H1 (cell line): ENCODE results near the gene BNC2. TPM values are rescaled to one million over a fixed set of nuclear protein-coding genes. Genes with fewer than 3 reads are reported as not detected.

Source experiments
- HDAC6 ChIP-seq: IDR thresholded peaks from one replicate; pipeline ENCODE4 v1.7.1; 2012; ENCODE audit warnings: low read depth, mild to moderate bottlenecking, inconsistent platforms, low read length, moderate library complexity
- RAD21 ChIP-seq, 2 experiments: IDR thresholded peaks in 1 of 2; conservative IDR thresholded peaks in 1 of 2; 2 replicates each; pipeline ENCODE4 v1.6.1; 2011; ENCODE audit warnings: low read depth in 2 of 2, low read length in 2 of 2, improper control_type of control experiment in 1 of 2, inconsistent platforms in 1 of 2, mild to moderate bottlenecking in 1 of 2, moderate library complexity in 1 of 2
- polyA plus RNA-seq, 7 experiments: library from polyadenylated mRNA; depleted of rRNA in 3 of 7; stranded (reverse) in 5 of 7; unstranded in 2 of 7; fragments of >200 nt in 5 of 7; fragments of 200-250 nt in 2 of 7; gene quantifications; 1 replicate in 5 of 7; 2 replicates in 1 of 7; 4 replicates in 1 of 7; pipeline versions ENCODE4 v1.2.1 to v1.2.3, GENCODE V29; 2011 to 2013; ENCODE audit warnings: missing spikeins in 2 of 7, mixed read lengths in 2 of 7
- total RNA-seq: library from RNA; stranded (reverse); fragmentation: NEBNext Ultra II Directional; extraction: Animal tissue kit (Norgen Biotek cat#: 25700); gene quantifications from 2 replicates; pipeline ENCODE4 v1.2.1, GENCODE V29; 2021

BNC2 gene
- total and polyA plus RNA-seq, 2 of the 8 experiments (the other 6 are each of a cell fraction or from before 2014, with no cell fraction given) = 16.0 to 26.8 TPM

DNA sequence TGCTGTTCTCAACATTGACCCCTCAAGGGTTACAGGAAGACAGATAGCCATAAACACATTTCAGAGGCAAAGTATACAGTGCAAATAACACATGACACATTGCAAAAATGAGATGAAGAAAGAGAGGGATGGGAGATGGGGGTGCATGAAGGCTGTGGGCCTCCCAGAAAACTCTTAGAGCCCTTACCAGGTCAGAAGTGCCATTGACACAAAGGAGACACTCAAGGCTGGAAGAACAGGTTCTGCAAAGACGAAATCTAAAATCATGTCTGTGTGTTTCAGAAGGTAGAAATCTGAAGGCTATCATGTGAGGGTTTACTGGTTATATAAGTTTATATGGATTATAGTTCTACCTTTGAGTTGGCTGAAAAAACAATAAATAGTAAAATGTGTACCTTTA lies 318.8 kb downstream of the BNC2 start (continued):
- TF ChIP-seq HDAC6 = no peak
- TF ChIP-seq RAD21 (IDR thresholded peaks at IDR 0.05 in 1 of 2, conservative IDR thresholded peaks at IDR 0.05 in 1 of 2; ENCODE audit: low read depth in 2 of 2, low read length in 2 of 2) = no peak
